Colonic mucosa (tissue), 4 donors: ENCODE data around the gene TNIK. TPM values are rescaled to one million over a fixed set of nuclear protein-coding genes. Genes with fewer than 3 reads are reported as not detected.
"Not testable (repeated sequence)": the region's sequence is repeated elsewhere in the genome, so short reads cannot be mapped to it uniquely, and the experiment has no call there.

ENCODE experiments used
- DNase-seq: peaks from one replicate; pipeline ENCODE4 v3.0.0-alpha.2; 2020
- H3K27ac ChIP-seq: fragments of 200-600 bp; one replicate; pipeline ENCODE4 v1.8.0; 2021
- H3K27me3 ChIP-seq: fragments of 200-600 bp; one replicate; pipeline ENCODE4 v1.8.0; 2021
- H3K36me3 ChIP-seq: fragments of 200-600 bp; one replicate; pipeline ENCODE4 v1.8.0; 2021
- H3K4me1 ChIP-seq: fragments of 200-600 bp; one replicate; pipeline ENCODE4 v1.8.0; 2021; ENCODE audit warnings: mild to moderate bottlenecking
- H3K4me3 ChIP-seq: fragments of 200-600 bp; one replicate; pipeline ENCODE4 v1.8.0; 2021
- H3K9ac ChIP-seq, 2 donors: one replicate each; pipeline ENCODE4 v1.7.0; 2013; ENCODE audit warnings: control low read depth in 2 of 2, low read depth in 2 of 2, low read length in 2 of 2
- H3K9me3 ChIP-seq: fragments of 200-600 bp; one replicate; pipeline ENCODE4 v1.8.0; 2021
- CTCF ChIP-seq: fragments of 200-600 bp; IDR thresholded peaks from one replicate; pipeline ENCODE4 v1.8.0; 2022; ENCODE audit warnings: antibody characterized with exemption, mild to moderate bottlenecking
- intact Hi-C: fragments of 100-400 bp; cut with DNase I; formaldehyde crosslinking; loops from one replicate; pipeline ENCODE4 v1.14.1; 2022
- total RNA-seq, 2 donors: library from RNA; stranded (reverse); fragmentation: NEBNext Ultra II Directional in 1 of 2; extraction: Animal tissue kit (Norgen Biotek cat#: 25700) in 1 of 2; gene quantifications; one replicate each; pipeline ENCODE4 v1.2.1, GENCODE V29; 2021
- donor health status: healthy.
- donor health status: DM: no; HTN: no; CAD: no.
- donor health status: DM: no; HTN: no; CAD: no.

TNIK gene
- total RNA-seq, 2 donors from 2014 or later = 19.9 to 30.9 TPM

- Histone ChIP-seq H3K36me3 (no peaks in the 10 kb centered on the region), H3K4me1 (no peaks in the 10 kb centered on the region), H3K9ac (no peak overlapping the region), H3K4me3 (no peak overlapping the region), H3K9me3 (no peaks in the 10 kb centered on the region), H3K27me3 (no peaks in the 10 kb centered on the region), H3K27ac (no peak overlapping the region)
- TF ChIP-seq CTCF = no peak
- no peak for DNase-seq
- intact Hi-C loops = no loop called here
Observed at GRCh38 chr3:171242170-171242569, 218.0 kb downstream of the TNIK start.

GRCh38 chr3:171241655-171242054, 218.6 kb downstream of the TNIK start:
- H3K27me3 ChIP-seq, H3K4me3 ChIP-seq, H3K4me1 ChIP-seq, H3K9ac ChIP-seq, H3K27ac ChIP-seq, DNase-seq, H3K9me3 ChIP-seq, H3K36me3 ChIP-seq, intact Hi-C loops: not testable (repeated sequence)

- no peak overlapping the region for H3K4me3 ChIP-seq
- no peaks in the 10 kb centered on the region for H3K9me3 ChIP-seq
- no peak for TF ChIP-seq CTCF
- no peaks in the 10 kb centered on the region for H3K4me1 ChIP-seq
- H3K27ac ChIP-seq = no peak overlapping the region
- no peaks in the 10 kb centered on the region for H3K36me3 ChIP-seq
- no peaks in the 10 kb centered on the region for H3K27me3 ChIP-seq
- no peak overlapping the region for H3K9ac ChIP-seq
- DNase-seq = no peak
- intact Hi-C loops = no loop called here
Observed at GRCh38 chr3:171240504-171240835, 219.7 kb downstream of the TNIK start.

GRCh38 chr3:171239757-171240503, 220.3 kb downstream of the TNIK start:
- Histone ChIP-seq H3K9me3 (no peaks in the 10 kb centered on the region), H3K36me3 (no peaks in the 10 kb centered on the region), H3K4me1 (no peaks in the 10 kb centered on the region), H3K27me3 (no peaks in the 10 kb centered on the region), H3K9ac (no peak overlapping the region), H3K27ac (no peak overlapping the region), H3K4me3 (no peak overlapping the region)
- intact Hi-C loops = no loop called here
- no peak for TF ChIP-seq CTCF
- DNase-seq = no peak

GRCh38 chr3:171237009-171237385, 223.2 kb downstream of the TNIK start:
- intact Hi-C loops = no loop called here
- no peaks in the 10 kb centered on the region for H3K36me3 ChIP-seq
- TF ChIP-seq CTCF = no peak

GRCh38 chr3:171236265-171237008, 223.8 kb downstream of the TNIK start:
- Histone ChIP-seq H3K4me3 (no peak overlapping the region), H3K4me1 (no peaks in the 10 kb centered on the region), H3K27me3 (no peaks in the 10 kb centered on the region), H3K36me3 (no peaks in the 10 kb centered on the region), H3K27ac (no peak overlapping the region), H3K9ac (no peak overlapping the region), H3K9me3 (no peaks in the 10 kb centered on the region)
- intact Hi-C loops = no loop called here
- DNase-seq = no peak
- TF ChIP-seq CTCF = no peak

More at GRCh38 chr3:171237009-171237385, 223.2 kb downstream of the TNIK start:
- Histone ChIP-seq H3K9ac (no peak overlapping the region), H3K4me1 (no peaks in the 10 kb centered on the region), H3K4me3 (no peak overlapping the region), H3K27ac (no peak overlapping the region), H3K27me3 (no peaks in the 10 kb centered on the region), H3K9me3 (no peaks in the 10 kb centered on the region)
- DNase-seq = no peak
